Measurements from ENCODE around the gene TSFM.

TSFM gene

DNA sequence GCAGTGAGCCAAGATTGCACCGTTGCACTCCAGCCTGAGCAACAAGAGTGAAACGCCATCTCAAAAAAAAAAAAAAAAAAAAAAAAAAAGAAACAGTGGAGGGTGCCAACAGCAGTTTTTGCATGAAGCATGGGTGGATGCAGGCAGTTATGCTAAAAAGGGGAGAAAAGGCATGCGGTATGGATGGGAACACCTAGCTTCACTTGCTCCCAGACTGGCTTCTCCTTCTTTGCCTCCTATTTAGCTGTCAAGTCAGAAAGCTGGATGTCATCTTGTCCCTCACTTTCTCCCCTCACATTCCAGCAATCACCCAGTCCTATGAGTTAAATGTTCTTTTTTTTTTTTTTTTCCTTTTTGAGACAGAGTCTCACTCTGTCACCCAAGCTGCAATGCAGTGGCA lies 7.5 kb upstream of the TSFM start:
- TF ChIP-seq, protein P1, sequence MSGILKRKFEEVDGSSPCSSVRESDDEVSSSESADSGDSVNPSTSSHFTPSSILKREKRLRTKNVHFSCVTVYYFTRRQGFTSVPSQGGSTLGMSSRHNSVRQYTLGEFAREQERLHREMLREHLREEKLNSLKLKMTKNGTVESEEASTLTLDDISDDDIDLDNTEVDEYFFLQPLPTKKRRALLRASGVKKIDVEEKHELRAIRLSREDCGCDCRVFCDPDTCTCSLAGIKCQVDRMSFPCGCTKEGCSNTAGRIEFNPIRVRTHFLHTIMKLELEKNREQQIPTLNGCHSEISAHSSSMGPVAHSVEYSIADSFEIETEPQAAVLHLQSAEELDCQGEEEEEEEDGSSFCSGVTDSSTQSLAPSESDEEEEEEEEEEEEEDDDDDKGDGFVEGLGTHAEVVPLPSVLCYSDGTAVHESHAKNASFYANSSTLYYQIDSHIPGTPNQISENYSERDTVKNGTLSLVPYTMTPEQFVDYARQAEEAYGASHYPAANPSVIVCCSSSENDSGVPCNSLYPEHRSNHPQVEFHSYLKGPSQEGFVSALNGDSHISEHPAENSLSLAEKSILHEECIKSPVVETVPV (CRISPR knock-in tag; IDR thresholded peaks at IDR 0.05): no peak
- TF ChIP-seq PPARA (CRISPR knock-in tag; IDR thresholded peaks at IDR 0.05; ENCODE audit: borderline replicate concordance) (no peak), ZNF565 (CRISPR knock-in tag; conservative IDR thresholded peaks at IDR 0.05; ENCODE audit: low read depth) (no peak), SNAI2 (CRISPR knock-in tag; IDR thresholded peaks at IDR 0.05) (no peak), ZNF8 (CRISPR knock-in tag; IDR thresholded peaks at IDR 0.05) (no peak), POU6F1 (CRISPR knock-in tag; IDR thresholded peaks at IDR 0.05; ENCODE audit: borderline replicate concordance, low read depth) (no peak), RARB (CRISPR knock-in tag; IDR thresholded peaks at IDR 0.05) (no peak), TCF4 (CRISPR knock-in tag; IDR thresholded peaks at IDR 0.05; ENCODE audit: borderline replicate concordance) (no peak), ARNTL (CRISPR knock-in tag; IDR thresholded peaks at IDR 0.05; ENCODE audit: borderline replicate concordance, low read depth) (no peak), PATZ1 (CRISPR knock-in tag; IDR thresholded peaks at IDR 0.05; ENCODE audit: borderline replicate concordance) (no peak), ZFP30 (CRISPR knock-in tag; IDR thresholded peaks at IDR 0.05) (no peak), ESRRG (CRISPR knock-in tag; IDR thresholded peaks at IDR 0.05) (no peak)
- no peak for ATAC-seq

- TF ChIP-seq ZC3H10 (CRISPR knock-in tag; IDR thresholded peaks at IDR 0.05): no peak
These were observed 6.9 kb upstream of the TSFM start for GRCh38 chr12:57775563-57776246.

DNA sequence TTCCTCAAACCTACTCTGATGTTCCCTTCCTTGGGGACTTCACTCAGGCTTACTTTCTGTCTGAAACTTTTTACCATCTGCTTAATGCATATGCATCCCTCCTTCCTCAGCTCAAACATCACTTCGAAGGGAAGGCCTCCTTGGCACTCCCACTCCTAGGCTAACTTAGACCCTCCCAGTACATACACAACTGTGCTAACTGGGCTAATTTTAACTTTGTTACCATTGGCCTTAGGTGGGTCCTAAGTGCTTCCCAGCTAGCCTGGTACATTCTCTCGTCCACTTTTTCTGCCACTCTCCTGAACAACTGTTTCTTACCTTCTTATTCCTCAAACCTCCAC lies 6.4 kb upstream of the TSFM start:
- TF ChIP-seq SNAI2 (CRISPR knock-in tag; IDR thresholded peaks at IDR 0.05) (no peak), POU6F1 (CRISPR knock-in tag; IDR thresholded peaks at IDR 0.05; ENCODE audit: borderline replicate concordance, low read depth) (no peak), ISL1 (CRISPR knock-in tag; IDR thresholded peaks at IDR 0.05) (no peak), OSR1 (CRISPR knock-in tag; IDR thresholded peaks at IDR 0.05) (no peak), RARB (CRISPR knock-in tag; IDR thresholded peaks at IDR 0.05) (no peak), TOX (CRISPR knock-in tag; IDR thresholded peaks at IDR 0.05; ENCODE audit: borderline replicate concordance) (no peak), ZFP3 (CRISPR knock-in tag; IDR thresholded peaks at IDR 0.05) (no peak), ZC3H10 (CRISPR knock-in tag; IDR thresholded peaks at IDR 0.05) (no peak)
- no peak for ATAC-seq

More at GRCh38 chr12:57775563-57776246, 6.9 kb upstream of the TSFM start:
- ATAC-seq: no peak

DNA sequence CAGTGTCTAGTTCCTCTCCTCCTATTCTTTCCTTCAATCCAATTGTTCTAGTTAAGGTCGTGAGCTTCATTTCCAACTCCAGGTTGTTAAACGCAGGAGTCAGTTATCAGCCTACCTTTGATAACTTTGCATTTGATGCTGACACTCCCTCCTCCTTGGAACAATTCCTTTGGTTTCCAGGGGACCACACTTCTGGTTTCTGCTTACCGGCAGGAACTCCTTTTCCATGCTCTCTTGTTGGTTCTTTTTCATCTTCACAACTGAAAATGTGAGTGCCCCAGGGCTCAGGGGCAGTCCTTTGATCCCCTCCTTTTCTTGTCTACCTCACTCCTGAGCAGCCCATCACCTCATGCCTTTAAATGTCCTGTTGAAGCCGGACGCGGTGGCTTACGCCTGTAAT lies 5.2 kb upstream of the TSFM start:
- TF ChIP-seq PATZ1 (CRISPR knock-in tag; IDR thresholded peaks at IDR 0.05; ENCODE audit: borderline replicate concordance): no peak
- TF ChIP-seq TOX (CRISPR knock-in tag; IDR thresholded peaks at IDR 0.05; ENCODE audit: borderline replicate concordance): no peak
- TF ChIP-seq BACH2 (CRISPR knock-in tag; IDR thresholded peaks at IDR 0.05; ENCODE audit: borderline replicate concordance): no peak
- no peak for ATAC-seq

All from SK-N-SH treated with all-trans-retinoic acid at 6 μM for 48 hours (cell line).